ENCODE results near the gene ALDH3A1.

ALDH3A1 gene

GRCh38 chr17:19759568-19760549, 11.8 kb upstream of the ALDH3A1 start:
- no peak for DNase-seq

GRCh38 chr17:19757536-19758180, 9.6 kb upstream of the ALDH3A1 start:
- DNase-seq = no peak

GRCh38 chr17:19756546-19756945, 8.4 kb upstream of the ALDH3A1 start:
- no peak for DNase-seq

- DNase-seq = no peak
These were observed 7.9 kb upstream of the ALDH3A1 start for GRCh38 chr17:19755821-19756510.

GRCh38 chr17:19755392-19755791, 7.3 kb upstream of the ALDH3A1 start:
- no peak for DNase-seq

- no peak for DNase-seq
These were observed 5.8 kb upstream of the ALDH3A1 start for GRCh38 chr17:19753661-19754463.

GRCh38 chr17:19753051-19753509, 5.0 kb upstream of the ALDH3A1 start:
- no peak for DNase-seq

GRCh38 chr17:19752216-19753050, 4.3 kb upstream of the ALDH3A1 start:
- DNase-seq = no peak

- DNase-seq = no peak
These were observed 2.7 kb upstream of the ALDH3A1 start for GRCh38 chr17:19750835-19751234.

- no peak for DNase-seq
These were observed 2.0 kb upstream of the ALDH3A1 start for GRCh38 chr17:19750020-19750572.

GRCh38 chr17:19748807-19749193, 702 bp upstream of the ALDH3A1 start:
- no peak for DNase-seq

- no peak for DNase-seq
These were observed 859 bp downstream of the ALDH3A1 start for GRCh38 chr17:19747159-19747719.

- no peak for DNase-seq
These were observed 1.6 kb downstream of the ALDH3A1 start for GRCh38 chr17:19746517-19746916.

GRCh38 chr17:19744922-19745757, 3.0 kb downstream of the ALDH3A1 start:
- DNase-seq = peak; percentile 89

- no peak for DNase-seq
These were observed 3.6 kb downstream of the ALDH3A1 start for GRCh38 chr17:19744492-19744891.

- DNase-seq = no peak
These were observed 4.7 kb downstream of the ALDH3A1 start for GRCh38 chr17:19743101-19744100.

GRCh38 chr17:19742495-19742894, 5.6 kb downstream of the ALDH3A1 start:
- DNase-seq = no peak

- no peak for DNase-seq
These were observed 6.2 kb downstream of the ALDH3A1 start for GRCh38 chr17:19741832-19742457.

All from activated CD4-positive, alpha-beta T cell treated with anti-CD3 and anti-CD28 coated beads, Interleukin-2, Interleukin-6, amounts not matched to agents 100 ng/mL and 50 ng/mL, durations not matched to agents 16 hours and 8 hours (primary cell).